Astrocyte of the hippocampus (primary cell): ENCODE measurements around the gene PDE6G.
A peak's percentile ranks its signal among the peaks of the same experiment; 100 is the strongest.

Experiments used
- DNase-seq: peaks from one replicate; pipeline ENCODE4 v3.0.0; 2011; ENCODE audit warnings: low read depth, low spot score

Gene PDE6G

DNA sequence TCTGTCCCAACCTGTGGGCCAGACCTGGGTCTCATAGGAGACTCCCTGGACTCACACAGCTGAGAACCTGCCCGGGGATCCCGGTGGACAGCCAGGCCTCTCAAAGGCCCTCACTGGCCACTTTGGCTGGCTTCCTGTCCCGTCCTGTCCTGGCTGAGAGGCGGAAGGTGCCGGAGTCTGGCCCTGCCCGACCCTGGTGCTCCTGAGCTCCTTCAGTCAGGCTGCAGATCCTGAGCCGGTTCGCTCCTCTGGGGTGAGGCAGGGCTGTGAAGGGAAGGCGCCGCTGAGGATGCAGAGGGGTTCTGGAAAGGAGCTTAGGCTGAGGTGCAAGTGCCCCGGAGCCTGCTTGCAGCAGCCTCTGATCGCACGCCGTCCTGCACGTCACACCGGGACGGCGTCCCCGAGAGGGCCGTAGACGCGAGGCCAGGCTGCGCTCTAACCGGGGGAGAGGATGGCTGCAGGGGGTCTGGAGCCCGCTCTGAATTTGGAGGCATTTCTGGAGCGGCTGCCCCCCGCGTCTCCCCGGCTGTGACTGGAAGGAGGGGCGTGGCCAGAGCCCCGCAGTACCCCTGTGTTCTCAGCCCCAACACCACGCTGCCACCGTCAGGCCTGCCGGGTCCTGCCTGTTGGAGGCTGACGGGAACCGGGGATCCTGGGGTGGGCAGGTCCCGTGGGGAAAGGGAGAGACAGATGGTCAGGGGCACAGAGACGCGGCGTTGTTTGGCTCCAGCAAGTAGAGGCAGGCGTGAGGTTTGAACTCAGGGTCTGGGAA, 31.6 kb upstream of the PDE6G start:
- no peak for DNase-seq

DNA sequence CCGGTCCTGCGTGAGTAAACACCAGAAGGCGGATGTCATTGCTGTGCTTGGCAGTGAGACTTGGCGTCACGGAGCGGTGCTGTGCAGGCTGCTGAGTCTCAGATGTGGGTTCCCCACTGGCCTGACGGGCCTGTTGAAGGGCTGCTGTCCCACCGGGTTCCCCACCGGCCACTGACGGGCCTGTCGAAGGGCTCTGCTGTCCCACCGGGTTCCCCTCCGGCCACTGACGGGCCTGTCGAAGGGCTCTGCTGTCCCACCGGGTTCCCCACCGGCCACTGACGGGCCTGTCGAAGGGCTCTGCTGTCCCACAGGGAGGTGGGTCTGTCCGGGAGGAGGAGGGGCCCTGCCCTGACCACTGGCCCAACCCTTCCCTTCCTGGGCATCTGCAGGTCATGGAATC, 30.3 kb upstream of the PDE6G start:
- no peak for DNase-seq

DNA sequence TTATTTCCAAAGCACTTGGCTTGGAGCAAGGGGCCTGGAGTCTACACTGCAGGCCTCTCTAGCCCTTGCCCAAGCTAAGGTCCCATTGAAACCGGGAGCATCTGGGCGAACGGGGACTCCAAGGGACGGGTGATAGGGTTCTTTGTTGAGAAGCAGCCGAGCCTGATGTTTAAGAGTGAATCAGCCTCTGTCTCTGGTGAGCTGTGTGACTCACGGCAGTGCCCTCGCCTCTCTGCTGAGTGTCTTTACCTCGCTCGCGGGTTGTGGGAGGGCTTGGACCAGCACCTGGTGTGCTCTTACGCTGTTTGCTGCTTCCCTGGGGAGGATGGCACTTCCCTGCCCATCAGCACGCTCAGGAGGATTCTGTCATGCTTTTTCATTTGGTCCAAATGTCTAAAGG, 28.8 kb upstream of the PDE6G start:
- DNase-seq: peak; percentile 66

DNA sequence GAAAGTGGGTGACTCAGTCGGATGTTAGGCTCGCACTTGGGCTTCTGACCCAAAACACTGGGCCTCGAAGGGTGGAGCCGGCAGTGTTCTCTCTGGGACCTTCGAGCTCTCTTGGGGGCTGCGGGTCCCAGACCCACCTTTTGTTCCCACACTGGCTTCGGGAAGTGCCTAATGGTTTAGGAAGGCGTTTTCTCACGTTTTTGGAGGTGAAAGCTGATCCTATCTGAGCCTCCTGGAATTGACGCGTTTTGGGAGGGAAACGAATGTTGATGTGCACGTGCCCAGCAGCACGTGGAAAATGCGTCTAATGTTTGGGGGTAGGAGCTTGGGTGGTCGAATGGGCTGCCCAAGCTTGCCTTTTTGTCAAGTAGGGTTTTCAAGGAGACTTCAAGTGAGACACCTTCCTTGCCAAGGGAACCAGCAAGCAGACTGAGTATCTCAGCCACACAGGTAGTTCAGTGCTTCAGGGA, 28.1 kb upstream of the PDE6G start:
- no peak for DNase-seq

DNA sequence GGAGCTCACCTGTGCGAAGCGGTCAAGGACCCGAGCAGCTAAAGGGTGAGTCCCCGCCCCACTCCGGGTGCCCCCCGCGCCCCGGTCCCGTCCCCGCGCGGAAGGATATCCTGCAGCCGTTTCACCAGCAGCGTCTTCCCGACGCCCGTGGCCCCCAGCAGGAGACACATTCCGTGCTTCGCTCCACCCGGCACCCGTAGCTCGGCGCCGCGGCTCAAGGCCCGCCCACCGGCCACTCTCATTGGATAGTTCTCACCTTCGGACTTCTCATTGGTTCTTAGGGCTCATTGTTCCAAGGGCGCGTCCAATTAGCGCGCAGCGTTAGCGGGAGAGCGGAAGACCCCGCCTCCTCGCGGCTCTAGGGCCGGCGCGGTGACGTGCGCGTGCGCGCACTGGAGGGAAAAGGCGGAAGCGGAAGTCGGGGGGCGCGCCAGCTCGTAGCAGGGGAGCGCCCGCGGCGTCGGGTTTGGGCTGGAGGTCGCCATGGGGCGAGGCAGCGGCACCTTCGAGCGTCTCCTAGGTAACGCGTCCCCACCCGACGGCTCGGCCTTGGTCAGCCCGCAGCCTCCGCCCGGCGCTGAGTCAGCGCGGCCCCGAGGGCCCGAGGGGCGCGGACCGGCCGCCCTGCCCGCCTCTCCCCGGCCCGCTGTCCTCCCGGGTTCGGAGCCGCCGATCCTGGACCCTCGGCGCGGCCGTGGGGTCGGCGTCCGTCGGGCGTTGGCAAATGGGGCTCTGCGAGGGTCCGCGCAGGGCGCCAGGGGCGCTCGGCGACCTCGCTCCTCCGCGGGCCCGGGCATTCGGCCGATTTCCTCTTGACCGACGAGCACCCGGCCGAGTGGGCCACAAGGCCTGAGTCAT, 27.5 kb upstream of the PDE6G start, which contains the start of the genes ARL16 and HGS:
TSS of gene ARL16 (minus strand) at position 214 of the 858 bp plus-strand sequence. CDS start at position 170, 44 bp downstream.
TSS of gene HGS (plus strand) at position 428 of the 858 bp plus-strand sequence. CDS start at position 484, 56 bp downstream.
- peak; percentile 100 for DNase-seq

DNA sequence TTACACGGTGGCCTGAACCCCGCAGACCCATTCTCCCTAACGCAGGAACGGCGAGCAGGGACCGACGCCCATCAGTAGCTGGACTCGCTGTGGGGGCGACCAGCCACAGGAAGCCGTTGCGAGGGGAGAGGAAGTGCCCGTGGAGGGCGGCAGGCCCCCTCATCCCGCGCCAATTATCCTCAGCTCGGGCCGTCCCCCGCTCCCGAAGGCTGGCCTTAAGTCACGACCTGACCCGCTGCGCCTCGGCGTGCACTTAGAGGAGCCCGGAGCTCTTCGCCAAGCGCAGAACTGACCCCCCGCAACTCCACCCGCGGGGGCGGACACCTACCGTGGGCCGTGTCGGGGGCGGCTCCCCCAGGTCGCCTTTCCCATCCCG, 26.9 kb upstream of the PDE6G start:
- no peak for DNase-seq

DNA sequence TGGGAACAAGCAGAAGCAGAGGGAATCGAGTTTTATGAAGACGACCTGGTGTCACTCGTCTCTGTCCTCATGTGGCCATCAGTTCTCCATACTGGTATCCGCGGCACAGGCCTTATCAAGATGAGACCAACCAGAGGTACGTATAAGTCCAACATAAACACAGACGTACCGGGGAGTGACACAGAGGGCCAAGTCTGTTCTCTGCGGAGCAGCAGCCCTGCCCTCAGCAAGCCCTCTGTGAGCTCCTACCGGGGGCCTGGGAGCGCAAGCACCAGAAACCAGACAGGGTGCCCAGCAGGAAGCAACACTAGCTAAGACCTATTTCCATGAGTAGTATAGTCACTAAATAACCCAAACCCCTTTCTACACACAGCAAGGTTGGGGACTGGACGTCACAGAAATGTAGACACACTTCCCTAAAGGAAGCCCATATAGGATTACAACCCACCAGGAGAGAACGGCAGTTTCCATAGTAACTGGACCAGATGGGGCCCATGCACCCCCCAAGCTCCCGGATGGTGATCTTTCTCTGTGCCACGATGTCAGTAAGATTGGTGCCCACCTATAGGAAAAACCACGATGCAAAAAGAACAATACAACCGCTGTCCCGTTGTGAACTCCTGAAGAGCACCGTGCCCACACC, 26.3 kb upstream of the PDE6G start:
- no peak for DNase-seq

DNA sequence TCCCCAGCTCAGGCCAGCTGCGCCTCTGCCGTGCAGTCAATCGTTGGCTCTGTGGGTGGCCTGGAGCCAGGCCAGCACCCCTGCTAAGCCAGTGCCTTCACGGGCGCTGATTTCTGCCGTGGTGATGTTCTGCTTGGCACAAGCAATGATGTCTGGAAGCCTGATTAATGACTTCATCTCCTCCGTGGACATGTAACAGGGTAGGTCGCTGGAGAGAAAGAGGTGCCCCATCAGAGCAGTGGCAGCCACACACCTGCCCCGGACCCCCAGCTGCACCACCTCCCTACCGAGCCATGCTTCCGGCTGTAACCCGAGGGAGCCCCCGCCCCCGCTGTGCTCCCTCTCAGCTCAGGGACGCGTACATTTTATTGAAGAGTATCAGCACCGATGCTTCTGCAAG, 25.3 kb upstream of the PDE6G start:
- DNase-seq: peak; percentile 54

DNA sequence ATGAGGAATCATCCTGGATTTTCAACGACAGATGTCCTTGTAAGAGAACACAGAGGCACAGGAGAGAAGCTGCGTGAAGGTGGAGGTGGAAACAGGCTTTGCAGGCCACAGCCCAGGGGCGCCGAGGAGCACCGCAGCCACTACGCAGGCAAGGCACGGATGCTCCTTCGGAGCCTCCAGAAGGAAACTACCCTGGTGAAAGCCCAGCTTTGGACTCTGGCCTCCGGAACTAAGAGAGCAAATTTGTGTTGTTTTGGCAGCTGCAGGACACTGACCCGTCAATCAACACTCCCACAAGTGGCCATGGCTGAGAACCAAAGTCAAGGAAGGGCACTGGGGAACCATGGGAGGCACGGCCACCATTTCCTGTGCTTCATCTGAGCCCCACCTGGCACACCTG, 23.8 kb upstream of the PDE6G start:
- no peak for DNase-seq

DNA sequence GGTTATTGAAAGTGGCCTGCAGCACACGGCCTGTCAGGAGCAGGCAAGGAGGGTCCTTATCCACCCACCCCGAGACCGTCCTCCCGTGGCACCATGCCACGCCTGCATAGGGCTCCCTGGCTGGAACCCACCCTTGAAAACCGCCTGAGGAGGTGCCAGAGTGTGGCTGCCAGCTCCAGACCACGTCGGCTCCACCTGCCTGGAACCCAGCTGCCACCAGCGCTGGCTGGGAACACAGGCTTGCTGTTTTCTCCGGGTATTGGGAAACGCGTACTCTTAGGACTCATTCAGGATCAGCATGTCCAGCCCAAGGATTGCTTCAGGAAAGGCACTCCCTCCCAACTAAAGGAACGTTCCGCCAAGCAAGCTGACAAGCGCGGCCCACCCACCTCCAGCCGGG, 20.6 kb upstream of the PDE6G start:
- DNase-seq: no peak

DNA sequence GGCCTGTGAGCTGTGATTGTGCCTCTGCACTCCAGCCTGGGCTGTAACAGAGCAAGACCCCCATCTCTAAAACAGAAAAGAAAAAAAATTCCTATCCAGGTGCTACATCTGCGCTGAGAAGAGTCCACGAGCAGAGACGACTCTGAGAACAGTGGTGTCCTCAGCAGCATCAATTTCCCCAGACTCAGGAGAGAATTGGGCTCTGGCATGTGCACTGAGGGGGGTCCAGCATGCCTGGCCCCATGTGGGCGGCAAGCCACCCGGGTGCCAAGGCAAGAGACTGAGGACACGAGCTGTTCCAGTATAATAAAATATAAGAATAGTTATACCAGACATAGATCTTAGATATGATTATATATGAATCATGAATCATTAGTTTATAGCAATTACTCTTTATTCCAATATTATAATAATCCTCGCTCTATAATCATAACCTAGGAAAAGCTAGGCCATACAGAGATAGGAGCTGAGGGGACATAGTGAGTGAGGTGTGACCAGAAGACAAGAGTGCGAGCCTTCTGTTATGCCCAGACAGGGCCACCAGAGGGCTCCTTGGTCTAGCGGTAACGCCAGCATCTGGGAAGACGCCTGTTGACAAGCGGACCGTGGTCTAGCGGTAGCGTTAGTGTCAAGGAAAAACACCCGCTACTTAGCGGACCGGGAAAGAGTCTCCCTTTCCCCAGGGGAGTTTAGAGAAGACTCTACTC, 19.3 kb upstream of the PDE6G start:
- DNase-seq: peak; percentile 44

DNA sequence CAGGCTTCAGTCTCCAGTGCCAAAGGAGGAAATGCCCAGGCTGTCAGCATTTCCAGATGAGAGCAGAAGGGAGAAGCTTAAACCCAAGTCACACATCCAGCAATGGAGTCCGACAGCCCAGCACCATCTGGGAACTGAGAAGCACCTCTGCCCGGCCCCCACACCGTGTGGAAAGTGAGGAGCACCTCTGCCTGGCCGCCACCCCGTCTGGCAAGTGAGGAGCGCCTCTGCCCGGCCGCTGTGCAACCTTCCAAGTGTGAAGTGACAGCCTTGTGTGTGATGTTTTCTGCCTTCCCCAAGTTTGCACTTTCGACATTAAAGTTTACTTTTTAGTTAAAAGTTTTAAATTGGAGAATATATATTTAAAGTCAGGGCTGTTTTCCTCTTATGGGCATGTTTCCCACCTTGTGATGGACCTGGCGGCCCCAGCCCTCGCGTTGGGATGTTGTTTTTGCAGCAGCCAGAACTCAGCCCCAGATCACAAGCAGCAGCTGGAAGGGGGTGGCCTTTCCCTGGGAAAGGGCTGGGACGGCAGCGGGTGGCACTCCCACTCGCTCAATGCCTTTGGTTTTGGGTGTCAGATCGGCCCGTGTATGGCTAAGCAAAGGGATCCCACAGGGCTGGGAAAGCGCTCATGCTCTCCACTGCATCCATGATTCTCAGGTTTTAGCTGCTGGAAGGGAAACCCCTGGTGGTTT, 17.4 kb upstream of the PDE6G start:
- no peak for DNase-seq

DNA sequence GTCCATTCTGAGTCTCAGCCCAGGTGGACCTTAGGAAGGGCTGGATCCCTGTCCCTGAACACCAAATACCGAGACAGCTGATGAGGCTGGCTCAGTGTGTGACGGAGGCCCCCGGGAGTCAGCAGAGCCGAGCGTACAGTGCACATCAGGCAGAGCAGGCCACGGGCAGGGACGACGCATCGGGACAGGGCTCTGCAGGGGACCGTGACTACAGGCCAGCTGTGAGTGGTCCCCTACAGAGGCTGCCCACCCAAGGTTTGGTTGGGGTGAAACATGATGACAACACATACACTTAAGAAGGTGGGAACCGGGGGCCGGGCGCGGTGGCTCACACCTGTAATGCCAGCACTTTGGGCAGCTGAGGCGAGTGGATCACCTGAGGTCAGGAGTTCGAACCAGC, 16.6 kb upstream of the PDE6G start:
- DNase-seq: no peak

DNA sequence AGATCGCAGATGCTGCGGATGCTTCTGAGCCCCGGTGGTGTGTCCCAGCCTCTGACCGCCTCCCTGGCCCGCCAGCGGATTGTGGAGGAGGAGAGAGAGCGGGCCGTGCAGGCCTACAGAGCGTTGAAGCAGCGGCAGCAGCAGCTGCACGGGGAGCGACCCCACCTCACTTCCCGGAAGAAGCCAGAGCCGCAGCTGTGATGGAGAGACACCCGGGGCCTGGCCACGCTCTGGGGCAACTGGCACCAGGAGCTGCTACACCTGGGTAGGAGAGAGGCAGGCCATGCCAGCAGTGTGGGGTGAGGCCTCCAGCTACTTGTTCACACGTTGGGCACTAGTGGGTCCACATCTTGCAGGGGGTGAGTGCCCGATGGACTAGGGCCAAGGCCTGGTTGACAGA, 16.2 kb upstream of the PDE6G start:
- DNase-seq: no peak

DNA sequence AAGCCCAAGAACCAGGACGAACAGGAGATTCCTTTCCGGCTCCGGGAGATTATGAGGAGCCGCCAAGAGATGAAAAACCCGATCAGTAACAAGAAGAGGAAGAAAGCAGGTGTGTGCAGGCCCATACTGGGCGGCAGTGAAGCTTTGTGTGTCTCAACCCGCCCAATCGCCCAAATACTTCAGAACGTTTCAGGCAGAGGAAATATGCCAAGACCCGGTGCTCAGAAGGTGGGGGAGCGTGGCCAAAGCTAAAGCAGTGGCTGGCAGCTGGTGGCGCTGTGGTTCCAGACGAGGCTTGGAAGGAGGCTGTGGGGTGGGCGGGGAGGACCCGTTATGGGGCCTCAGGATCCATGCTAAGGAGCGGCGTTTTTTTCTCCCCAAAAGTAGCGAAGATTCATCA, 11.4 kb upstream of the PDE6G start:
- DNase-seq: no peak

DNA sequence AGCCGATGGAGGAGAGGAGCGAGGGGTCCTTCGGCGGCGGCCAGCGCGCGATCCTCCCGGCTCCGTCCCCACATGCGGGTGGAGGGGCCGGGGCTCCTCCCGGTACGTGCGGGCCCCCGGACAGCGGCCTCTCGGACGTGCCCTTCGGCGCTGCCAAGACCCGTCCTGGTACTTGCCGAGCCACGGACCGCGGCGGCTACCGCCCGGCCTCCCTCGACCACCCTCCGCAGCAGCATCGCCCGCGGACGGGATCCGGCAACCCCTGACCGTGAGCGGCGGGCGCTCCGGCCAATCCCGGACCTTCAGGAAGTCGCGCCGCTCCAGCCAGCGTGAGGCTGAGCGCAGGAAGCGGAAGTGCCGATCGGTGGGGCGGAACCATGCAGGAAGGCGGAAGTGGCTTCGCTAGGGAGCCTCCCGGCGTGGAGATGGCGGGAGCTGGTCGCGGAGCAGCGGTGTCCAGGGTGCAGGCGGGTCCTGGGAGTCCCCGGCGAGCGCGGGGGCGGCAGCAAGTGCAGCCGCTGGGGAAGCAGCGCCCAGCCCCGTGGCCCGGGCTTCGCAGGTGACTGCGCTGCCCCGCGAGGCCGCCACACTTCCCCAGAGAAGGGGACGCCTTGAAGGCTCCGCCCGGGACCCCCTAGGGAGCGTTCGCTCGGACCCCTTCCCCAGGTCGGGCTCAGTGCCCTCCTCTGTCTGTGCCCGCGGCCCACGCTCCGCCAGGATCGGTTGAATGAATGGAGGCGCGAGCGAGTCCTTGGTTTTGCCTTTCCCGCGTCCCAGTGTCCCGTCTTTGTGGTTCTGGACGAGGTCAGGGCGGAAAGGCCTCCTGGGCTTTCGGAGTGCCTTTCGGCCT, 10.2 kb upstream of the PDE6G start, which contains the start of the genes CCDC137 and OXLD1:
TSS of gene CCDC137 (plus strand) at position 396 of the 850 bp plus-strand sequence. CDS start at position 426, 30 bp downstream.
TSS of gene OXLD1 (minus strand) at position 264 of the 850 bp plus-strand sequence. CDS start at position 236, 28 bp downstream.
- DNase-seq: peak; percentile 99

DNA sequence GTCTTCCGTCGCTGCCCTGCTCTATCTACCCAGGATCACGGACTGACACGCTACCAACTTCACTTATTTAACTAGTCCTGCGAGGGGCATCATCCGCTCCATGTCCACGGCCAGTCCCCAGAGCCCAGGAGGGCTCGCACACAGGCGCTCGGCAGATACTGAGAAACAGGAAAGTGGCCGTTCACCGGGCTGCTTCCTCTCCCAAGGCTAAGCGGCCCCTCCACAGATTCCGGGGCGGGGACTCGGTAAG, 9.7 kb upstream of the PDE6G start:
- DNase-seq: no peak

DNA sequence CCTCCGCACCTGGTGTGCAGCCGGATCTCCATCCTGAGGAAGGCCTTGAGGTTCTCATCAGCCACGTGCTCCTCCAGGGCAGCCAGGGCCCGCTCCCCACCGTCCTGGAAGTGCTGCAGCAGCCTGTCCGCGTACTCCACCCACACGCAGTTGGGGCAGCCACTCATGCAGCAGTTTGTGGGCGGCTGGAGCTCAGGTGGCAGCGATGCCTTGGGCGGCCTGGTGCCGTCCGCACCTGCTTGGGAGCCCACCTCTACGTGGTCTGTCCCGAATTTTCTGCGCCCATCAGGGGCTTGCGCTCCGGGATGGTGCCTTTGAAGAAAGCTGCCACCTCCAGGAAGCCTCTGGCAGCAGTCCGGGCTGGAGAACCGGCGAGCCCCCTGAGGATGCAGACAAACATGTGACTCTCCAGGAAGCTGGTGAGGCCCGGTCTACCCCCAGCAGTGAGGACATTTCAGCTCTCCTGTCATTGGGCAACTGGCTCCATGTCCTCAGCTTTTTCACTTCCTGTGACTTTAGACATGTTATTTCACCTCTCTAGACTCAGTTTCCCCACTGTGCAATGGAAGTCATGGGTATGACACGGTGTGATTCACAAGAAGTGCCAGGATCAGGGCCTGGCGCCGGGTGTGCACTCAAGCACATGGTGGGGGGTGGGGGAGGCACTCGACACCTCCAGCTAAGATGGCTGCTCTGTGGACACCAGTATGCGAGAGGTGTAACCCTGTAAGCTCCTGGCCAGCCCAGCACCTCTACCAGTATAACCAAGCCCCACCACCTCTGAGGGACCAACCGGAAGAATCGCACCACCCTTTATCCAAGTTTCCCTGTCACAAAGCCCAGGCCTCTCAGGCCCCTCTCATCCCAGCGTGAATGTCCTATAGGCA, 9.1 kb upstream of the PDE6G start:
- DNase-seq: peak; percentile 32

DNA sequence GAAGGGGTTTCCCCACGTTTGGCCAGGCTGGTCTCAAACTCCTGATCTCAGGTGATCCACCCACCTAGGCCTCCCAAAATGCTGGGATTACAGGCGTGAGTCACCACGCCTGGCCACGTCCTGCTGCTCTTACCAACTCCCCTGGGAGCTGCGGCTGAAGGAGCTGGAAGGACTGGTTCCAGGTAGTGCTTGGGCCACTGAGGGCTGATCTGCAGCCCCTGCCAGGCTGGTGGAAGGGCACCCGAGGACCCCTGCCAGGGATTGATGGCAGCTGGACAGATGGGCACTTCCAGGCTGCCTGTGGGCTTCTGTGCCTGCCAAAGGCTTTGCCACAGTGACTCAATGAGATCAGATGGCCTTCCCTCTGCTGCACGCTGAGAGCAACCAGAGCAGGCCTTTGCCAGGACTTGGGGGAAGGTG, 7.7 kb upstream of the PDE6G start:
- DNase-seq: no peak
